Urothelium cell line (cell line): ENCODE results near the gene MYPOP.
A peak's percentile ranks its signal among the peaks of the same experiment; 100 is the strongest.

Experiments used
- DNase-seq: peaks from one replicate; pipeline ENCODE4 v3.0.0; 2011; ENCODE audit warnings: low spot score, mixed read lengths
- FAIRE-seq: peaks from 2 replicates; lab custom pipeline; 2011; peaks lifted over from hg19 to GRCh38; lab: Jason Lieb, UNC

MYPOP gene

DNA sequence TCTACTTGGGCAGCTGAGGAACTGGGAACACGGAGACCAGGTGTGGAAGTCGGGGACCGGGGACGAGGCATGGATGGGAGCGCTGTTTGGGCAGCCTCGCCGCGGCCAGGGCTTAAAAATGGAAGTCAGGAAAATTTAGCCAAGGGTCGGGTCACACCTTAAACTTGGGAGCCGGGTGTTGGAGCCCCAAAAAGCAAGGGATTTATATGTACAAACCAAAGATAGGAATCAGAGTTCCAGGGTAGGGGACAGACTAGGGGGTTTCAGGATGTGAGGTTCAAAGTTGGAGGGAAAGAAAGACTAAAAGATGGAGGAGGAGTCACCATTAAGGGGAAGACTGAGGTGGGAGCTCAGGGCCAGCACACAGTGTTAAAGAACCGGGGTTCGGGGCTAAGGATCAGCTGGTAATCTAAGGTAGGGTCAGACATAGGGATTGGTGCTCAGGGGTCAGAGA, 37.8 kb downstream of the MYPOP start:
- FAIRE-seq = no peak
- DNase-seq = no peak

DNA sequence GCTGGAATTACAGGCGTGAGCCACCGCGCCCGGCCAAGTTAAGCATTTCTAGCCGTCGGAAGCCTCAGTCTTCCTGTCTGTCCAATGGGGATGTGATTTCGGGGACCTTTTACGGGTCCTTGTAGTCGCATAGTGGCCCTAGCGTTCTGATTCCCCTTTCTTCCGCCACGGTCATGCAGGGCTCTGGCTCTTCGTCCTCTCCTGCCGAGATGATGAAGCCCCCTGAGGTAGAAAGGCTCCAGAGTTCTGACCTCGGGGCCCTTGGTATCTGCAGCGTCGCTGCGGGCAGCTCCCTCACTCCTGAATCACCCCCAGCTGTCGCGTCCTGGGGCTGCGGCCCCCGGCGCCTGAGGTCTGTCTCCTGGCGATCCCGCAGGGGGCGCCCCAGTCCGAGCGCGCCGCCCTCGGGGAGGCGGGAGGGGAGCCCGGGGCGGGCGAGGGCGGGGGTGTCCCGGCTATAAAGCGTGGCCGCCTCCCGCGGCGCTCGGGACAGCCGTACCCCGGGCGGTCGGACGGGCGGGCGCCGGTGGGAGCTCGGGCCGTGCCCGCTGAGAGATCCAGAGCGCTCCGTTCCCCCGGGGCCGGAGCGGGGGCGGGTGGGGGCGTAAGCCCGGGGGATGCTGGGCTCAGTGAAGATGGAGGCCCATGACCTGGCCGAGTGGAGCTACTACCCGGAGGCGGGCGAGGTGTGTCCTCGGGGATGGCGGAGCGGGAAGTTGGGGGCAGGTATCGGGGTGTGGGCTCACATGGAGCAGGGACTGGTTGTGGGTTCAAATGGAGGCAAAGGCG, 38.4 kb downstream of the MYPOP start, which contains the start of gene FOXA3:
Gene FOXA3, plus strand, starts transcription at position 487 of the 789 bp plus-strand sequence. Its CDS starts 131 bp downstream, at position 618.
- DNase-seq (peak; percentile 73), FAIRE-seq (no peak)

DNA sequence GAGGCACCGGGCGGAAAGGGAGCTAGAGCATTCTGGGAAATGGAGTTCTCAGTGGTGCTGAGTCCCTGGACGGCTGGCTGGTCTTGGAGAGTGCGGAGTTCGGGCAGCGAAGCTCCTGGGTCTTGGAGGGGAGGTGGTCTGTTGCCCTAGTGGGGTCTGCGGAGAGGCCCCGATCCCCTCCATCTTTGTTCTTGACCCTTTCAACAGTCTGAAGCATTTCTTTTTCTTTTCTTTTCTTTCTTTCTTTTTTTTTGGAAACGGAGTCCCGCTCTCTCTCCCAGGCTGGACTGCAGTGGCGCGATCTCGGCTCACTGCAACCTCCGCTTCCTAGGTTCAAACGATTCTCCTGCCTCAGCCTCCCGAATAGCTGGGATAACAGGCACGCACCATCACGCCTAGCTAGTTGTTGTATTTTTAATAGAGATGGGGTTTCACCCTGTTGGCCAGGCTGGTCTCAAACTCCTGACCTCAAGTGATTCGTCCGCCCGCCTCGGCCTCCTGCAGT, 39.0 kb downstream of the MYPOP start:
- DNase-seq (no peak), FAIRE-seq (no peak)

DNA sequence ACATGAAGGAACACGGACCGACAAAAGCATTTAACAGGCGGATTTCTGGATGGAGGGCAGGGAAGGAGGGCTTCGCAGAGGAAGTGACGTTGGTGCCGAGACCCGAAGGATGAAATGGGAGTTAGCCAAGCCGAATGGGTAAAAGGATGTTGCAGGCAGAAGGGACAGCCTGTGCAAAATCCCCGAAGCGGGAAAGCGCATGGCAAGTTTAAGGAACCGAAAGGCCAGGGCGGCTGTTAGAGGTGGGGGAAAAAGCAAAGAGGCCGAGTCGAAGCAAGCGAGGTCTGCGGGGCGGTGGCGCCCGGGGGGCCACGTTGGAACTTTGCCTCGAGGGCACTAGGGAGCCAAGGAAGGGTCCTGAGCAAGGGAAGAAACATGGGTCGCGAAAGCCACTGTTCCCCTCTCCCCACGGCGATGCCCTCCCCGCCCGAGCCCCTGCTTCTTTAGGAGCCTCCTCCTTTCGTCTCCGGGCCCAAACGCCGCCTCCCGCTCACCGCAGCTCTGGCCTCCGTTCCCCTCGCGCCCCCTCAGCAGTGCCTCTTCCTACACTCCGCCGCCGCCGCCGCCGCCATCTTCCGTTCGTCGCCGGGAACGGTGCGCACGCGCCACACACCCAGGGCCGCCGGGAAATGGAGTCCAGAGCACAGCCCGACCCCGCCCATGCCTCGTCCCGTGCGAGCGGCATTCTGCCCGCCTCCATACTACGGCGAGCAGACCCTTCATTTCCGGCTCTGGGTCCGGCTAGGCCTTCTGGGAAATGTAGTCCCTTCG, 39.7 kb downstream of the MYPOP start, which contains the start of gene SYMPK:
Gene SYMPK, minus strand, starts transcription at position 584 of the 771 bp plus-strand sequence. CDS start 8,652 bp downstream, outside the sequence.
- FAIRE-seq (peak; percentile 94), DNase-seq (peak; percentile 100)

DNA sequence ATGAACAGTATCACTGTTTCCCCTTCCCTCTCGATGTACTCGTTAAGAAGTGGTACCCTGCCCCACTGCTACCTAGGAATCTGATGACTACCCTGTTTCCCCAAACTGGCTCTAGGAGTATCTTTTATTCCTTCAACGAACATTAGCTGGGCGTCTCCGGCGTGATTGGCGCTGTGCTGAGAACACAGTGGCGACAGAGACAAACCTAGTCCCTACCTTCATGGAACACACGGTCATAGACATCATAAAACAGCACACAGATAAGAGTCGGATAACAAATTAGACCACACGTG, 40.2 kb downstream of the MYPOP start:
- DNase-seq (no peak), FAIRE-seq (no peak)

DNA sequence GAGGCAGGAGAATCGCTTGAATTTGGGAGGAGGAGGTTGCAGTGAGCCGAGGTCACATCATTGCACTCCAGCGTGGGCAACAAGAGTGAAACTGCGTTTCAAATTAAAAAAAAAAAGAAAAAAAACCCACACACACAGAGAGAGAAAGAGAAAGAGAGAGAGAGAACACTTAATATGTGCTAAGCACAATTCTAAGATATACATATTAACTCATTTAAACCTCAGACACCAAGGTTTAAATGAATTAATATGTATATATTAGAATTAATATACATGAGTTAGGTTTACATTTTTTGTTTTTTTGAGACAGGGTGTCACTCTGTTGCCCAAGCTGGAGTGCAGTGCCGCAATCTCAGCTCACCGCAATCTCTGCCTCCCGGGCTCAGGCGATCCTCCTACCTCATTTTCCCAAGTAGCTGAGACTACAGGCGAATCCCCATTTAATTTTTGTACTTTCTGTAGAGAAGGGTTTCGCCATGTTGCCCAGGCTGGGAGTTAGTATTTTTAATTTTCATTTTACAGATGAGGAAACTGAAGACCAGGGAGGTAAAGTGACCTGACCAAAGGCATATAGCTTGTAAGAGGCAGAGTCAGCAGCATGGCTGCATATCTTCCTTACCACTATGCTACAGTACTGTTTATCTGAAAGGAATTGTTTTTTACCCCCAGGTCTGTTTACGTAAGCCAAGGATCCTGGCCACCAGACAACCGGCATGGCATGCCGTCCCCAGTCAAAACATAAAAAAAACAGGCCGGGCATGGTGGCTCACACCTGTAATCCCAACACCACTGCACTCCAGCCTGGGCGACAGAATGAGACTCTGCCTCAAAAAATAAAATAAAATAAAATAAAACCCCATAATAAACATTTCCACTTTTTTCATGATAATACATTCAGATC, 41.8 kb downstream of the MYPOP start:
- DNase-seq (no peak), FAIRE-seq (no peak)

DNA sequence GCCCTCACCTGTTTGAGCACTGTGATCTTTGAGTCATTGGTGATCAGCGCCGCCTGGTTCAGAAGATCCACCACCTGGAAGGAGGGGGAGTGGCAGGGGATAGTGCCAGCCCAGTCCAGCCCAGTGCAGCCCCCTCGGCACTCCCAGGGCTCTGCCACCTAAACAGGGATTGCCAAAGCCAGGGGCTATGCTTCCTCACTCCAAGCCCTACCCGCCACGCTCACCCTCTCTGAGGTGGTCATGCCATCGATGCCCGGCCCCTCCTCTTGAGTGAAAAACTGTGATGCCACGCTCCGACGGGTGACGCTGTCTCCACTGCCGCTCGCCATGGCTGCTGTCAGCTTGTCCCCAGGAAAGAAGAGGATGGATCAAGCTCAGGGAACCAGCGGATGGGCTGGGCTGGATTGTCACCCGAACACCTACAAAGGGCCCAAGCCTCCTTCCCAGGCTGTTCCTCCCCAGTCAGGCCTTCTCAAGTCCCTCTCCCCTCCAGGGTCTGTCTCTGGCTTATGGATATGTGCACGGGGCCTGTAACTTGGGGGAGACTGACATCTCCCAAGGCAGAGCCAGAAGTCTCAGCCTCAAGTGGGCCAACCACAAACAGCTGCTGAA, 48.1 kb downstream of the MYPOP start:
- FAIRE-seq = no peak
- DNase-seq = no peak

DNA sequence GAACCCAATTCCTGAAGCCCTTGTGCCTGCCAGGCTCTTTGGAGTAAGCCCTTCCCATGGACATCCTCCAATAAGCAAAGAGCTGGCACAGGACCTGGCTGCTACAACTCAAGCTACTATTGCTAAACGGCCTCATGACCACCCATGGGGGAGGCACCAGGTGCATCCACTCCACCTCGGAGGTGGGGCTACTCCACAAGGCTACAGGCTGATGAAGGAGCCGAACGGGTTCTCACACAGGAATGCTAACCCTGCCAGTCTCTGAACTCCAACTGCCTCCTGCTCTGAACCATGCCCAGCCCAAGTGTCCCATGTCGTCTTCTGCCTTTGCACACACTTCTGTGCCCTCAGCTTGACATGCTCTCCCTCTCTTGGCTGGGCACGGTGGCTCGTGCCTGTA, 49.4 kb downstream of the MYPOP start:
- DNase-seq (no peak), FAIRE-seq (no peak)

DNA sequence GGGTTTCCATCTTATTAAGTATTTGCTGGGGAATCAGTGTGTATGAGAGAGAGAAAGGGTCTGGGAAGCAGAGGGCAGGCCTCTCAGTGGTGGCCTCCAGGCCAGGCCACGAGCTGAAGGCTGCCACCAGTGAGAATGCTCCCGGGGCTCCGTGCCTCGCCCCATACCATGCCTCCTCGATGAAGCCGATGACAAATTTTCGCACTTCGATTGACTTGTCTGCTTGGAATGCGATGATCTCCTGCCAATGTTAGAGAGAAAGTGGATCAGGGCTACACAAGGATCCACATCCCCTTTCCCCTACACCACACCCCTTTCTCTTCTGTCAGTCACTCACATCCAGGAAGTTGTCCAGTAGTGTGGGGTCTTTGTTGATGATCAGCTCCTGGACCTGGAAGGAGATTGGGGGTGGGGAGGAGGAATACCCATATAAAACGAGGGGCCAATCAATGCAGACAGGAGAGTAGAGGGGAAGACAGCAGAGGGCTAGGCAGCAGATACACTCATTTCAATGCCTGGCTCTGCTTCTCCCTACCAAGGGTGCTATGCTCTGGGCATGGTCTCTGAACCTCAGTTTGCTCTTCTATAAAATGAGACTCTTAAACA, 50.2 kb downstream of the MYPOP start:
- DNase-seq (no peak), FAIRE-seq (no peak)

DNA sequence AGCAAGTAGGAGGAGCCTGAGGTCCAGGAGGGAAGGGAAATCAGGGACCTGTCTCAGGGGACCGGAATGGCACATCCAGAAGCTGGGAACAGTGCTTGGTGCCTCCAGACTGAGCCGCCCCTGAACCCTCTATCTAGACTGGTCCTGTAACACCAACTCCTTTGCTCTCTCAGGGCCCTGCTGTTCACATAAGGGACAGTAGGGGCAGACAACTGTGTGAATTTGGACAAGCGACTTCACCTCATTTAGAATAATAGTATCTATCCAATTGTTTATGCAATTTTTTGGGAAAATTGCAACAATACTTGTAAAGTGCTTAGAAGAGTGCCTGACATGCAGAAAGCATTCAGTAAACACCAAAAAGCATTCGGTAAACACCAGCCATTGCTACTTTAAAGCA, 53.5 kb downstream of the MYPOP start:
- no peak for FAIRE-seq
- DNase-seq = no peak

DNA sequence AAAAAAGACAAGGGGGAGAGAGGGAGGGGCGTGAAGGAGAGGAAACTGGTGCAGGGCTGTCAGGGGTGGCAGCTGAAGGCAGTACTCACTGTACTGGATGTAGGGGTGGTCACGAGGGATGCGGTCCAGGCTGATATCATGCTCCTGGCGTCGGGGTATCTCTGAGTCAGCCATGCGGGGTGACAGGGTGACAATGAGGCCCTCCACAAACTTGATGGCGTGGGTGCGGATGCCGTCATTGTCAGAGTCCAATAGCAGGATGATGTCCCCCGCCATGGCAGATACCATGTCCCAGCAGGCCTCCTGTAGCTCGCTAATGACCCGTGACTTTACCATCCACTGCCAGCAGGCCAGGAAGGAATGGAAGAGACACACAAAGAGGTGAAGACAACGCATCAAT, 54.8 kb downstream of the MYPOP start:
- no peak for FAIRE-seq
- DNase-seq = no peak

DNA sequence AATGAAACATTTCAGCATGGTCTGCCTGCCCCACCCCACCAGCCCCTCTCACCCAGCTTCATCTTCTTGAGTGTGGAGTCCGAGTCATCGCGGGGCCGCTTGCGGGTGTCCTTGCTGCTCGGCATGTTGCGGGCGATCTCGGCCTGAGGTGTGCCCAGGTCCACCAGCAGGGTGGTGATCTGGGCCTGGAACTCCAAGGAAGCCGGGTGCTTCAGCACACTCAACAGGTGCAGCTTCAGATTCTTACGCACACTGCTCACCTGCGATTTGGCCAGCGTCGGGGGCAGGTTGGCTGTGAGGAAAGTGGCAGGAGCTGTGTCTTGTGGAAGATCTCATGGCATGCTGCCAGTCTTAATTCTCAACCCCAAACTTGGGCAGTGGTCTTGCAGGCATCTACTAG, 60.2 kb downstream of the MYPOP start:
- no peak for DNase-seq
- no peak for FAIRE-seq
